ENCODE data around the gene KLK1. TPM values are rescaled to one million over a fixed set of nuclear protein-coding genes. Genes with fewer than 3 reads are reported as not detected.
"Not testable (repeated sequence)": the region's sequence is repeated elsewhere in the genome, so short reads cannot be mapped to it uniquely, and the experiment has no call there.

Gene KLK1
- total and polyA plus RNA-seq, 7 donors, result 0.08 to 0.48 (median 0.33) TPM; not detected in 3

GRCh38 chr19:50778906-50779430, 44.6 kb downstream of the KLK1 start:
- peaks cover 0 to 80% (median 25%) of the 10 kb centered on the region in 3 donors for H3K27me3 ChIP-seq (ENCODE audit: insufficient read depth in 3 of 3, low read length in 2 of 3)
- no peak for ATAC-seq

GRCh38 chr19:50777830-50778303, 45.7 kb downstream of the KLK1 start:
- Histone ChIP-seq H3K27me3 (ENCODE audit: insufficient read depth in 3 of 3, low read length in 2 of 3) (peaks cover 0 to 78% (median 25%) of the 10 kb centered on the region in 3 donors), H3K9me3 (no peaks in the 10 kb centered on the region), H3K27ac (no peak overlapping the region), H3K4me1 (no peaks in the 10 kb centered on the region), H3K4me3 (no peak overlapping the region), H3K36me3 (ENCODE audit: insufficient read depth in 1 of 2, low read depth in 1 of 2) (no peaks in the 10 kb centered on the region)
- no peak for TF ChIP-seq CTCF (IDR thresholded peaks at IDR 0.05)
- intact Hi-C loops (cut with DNase I), result no loop called here
- ATAC-seq (no peak), DNase-seq (no peak)
- WGBS, 3 donors, result 0 to 1% (median 1%) methylated on average over 30 of the region's 30 CpGs

More at GRCh38 chr19:50778906-50779430, 44.6 kb downstream of the KLK1 start:
- intact Hi-C loops (cut with DNase I), result no loop called here
- TF ChIP-seq CTCF (IDR thresholded peaks at IDR 0.05), result no peak
- Histone ChIP-seq H3K4me3 (no peak overlapping the region), H3K9me3 (no peaks in the 10 kb centered on the region), H3K36me3 (ENCODE audit: insufficient read depth in 1 of 2, low read depth in 1 of 2) (no peaks in the 10 kb centered on the region), H3K27ac (no peak overlapping the region), H3K4me1 (no peaks in the 10 kb centered on the region)
- DNase-seq, result no peak
- WGBS, 3 donors, result 50 to 59% (median 54%) methylated on average over 7 of the region's 7 CpGs

- H3K27me3 ChIP-seq (ENCODE audit: insufficient read depth in 3 of 3, low read length in 2 of 3), result peaks cover 0 to 72% (median 25%) of the 10 kb centered on the region in 3 donors
These were observed 46.3 kb downstream of the KLK1 start for GRCh38 chr19:50777261-50777660.

GRCh38 chr19:50776131-50776530, 47.5 kb downstream of the KLK1 start:
- Histone ChIP-seq H3K36me3 (ENCODE audit: insufficient read depth in 1 of 2, low read depth in 1 of 2) (no peaks in the 10 kb centered on the region), H3K27me3 (ENCODE audit: insufficient read depth in 3 of 3, low read length in 2 of 3) (peaks cover 0 to 64% (median 25%) of the 10 kb centered on the region in 3 donors), H3K4me1 (no peaks in the 10 kb centered on the region), H3K27ac (no peak overlapping the region), H3K9me3 (no peaks in the 10 kb centered on the region), H3K4me3 (no peak overlapping the region)
- ATAC-seq, result no peak
- DNase-seq, result no peak
- WGBS, 3 donors, result 72 to 82% (median 77%) methylated on average over 5 of the region's 5 CpGs
- intact Hi-C loops (cut with DNase I), result no loop called here
- TF ChIP-seq CTCF (IDR thresholded peaks at IDR 0.05), result no peak

More at GRCh38 chr19:50777261-50777660, 46.3 kb downstream of the KLK1 start:
- Histone ChIP-seq H3K4me3 (no peak overlapping the region), H3K27ac (no peak overlapping the region), H3K4me1 (no peaks in the 10 kb centered on the region), H3K9me3 (no peaks in the 10 kb centered on the region), H3K36me3 (ENCODE audit: insufficient read depth in 1 of 2, low read depth in 1 of 2) (no peaks in the 10 kb centered on the region)
- DNase-seq (no peak), ATAC-seq (no peak)
- TF ChIP-seq CTCF (IDR thresholded peaks at IDR 0.05), result no peak
- intact Hi-C loops (cut with DNase I), result no loop called here
- WGBS, 3 donors, result 47 to 52% (median 48%) methylated on average over 4 of the region's 4 CpGs

GRCh38 chr19:50773454-50773853, 50.1 kb downstream of the KLK1 start:
- 51 to 59% (median 56%) methylated on average over 7 of the region's 7 CpGs for WGBS, 3 donors
- ATAC-seq; intact Hi-C loops (cut with DNase I): not testable (repeated sequence)

GRCh38 chr19:50772912-50773311, 50.7 kb downstream of the KLK1 start:
- H3K36me3 ChIP-seq (ENCODE audit: insufficient read depth in 1 of 2, low read depth in 1 of 2); H3K27ac ChIP-seq; intact Hi-C loops (cut with DNase I); DNase-seq; H3K4me1 ChIP-seq; H3K9me3 ChIP-seq; ATAC-seq; H3K4me3 ChIP-seq: not testable (repeated sequence)
- H3K27me3 ChIP-seq (ENCODE audit: insufficient read depth in 3 of 3, low read length in 2 of 3), result peaks cover 0 to 51% (median 5%) of the 10 kb centered on the region in 3 donors
- 76 to 92% (median 78%) methylated on average over 3 of the region's 3 CpGs for WGBS, 3 donors

More at GRCh38 chr19:50773454-50773853, 50.1 kb downstream of the KLK1 start:
- H3K36me3 ChIP-seq (ENCODE audit: insufficient read depth in 1 of 2, low read depth in 1 of 2); H3K4me1 ChIP-seq; H3K27ac ChIP-seq; H3K4me3 ChIP-seq; DNase-seq; H3K9me3 ChIP-seq: not testable (repeated sequence)
- peaks cover 0 to 56% (median 8%) of the 10 kb centered on the region in 3 donors for H3K27me3 ChIP-seq (ENCODE audit: insufficient read depth in 3 of 3, low read length in 2 of 3)

All from psoas muscle (tissue), 8 donors.